ENCODE data around the gene NFATC3. TPM values are rescaled to one million over a fixed set of nuclear protein-coding genes. Genes with fewer than 3 reads are reported as not detected.

The NFATC3 gene
- total RNA-seq, 1 experiment from 2014 or later: 43.9 TPM

- peaks cover 12% of the 10 kb centered on the region for H3K4me1 ChIP-seq
- intact Hi-C loops (cut with micrococcal nuclease; ENCODE audit: unreplicated experiment): no loop called here
- peaks cover 43% of the 10 kb centered on the region for H3K36me3 Mint-ChIP-seq (ENCODE audit: insufficient read depth, unreplicated experiment)
- peaks cover 14% of the 10 kb centered on the region for H3K4me1 Mint-ChIP-seq (ENCODE audit: low read depth, unreplicated experiment)
- H3K27me3 Mint-ChIP-seq (ENCODE audit: insufficient read depth, unreplicated experiment): no peaks in the 10 kb centered on the region
- no TSS peak for BruUV-seq (replicated peaks)
- no peak for DNase-seq
- no peaks in the 10 kb centered on the region for H3K9me3 Mint-ChIP-seq (ENCODE audit: unreplicated experiment)
- H3K36me3 ChIP-seq (ENCODE audit: control insufficient read depth, insufficient read depth, low read length): no peaks in the 10 kb centered on the region
- CTCF ChIA-PET: interaction anchor here (0.8 kb wide), 1 partner anchor 862 kb away, joined by 5 read pairs; no protein-coding TSS in a partner anchor
- H3K4me3 ChIP-seq (ENCODE audit: low read depth, low read length): no peak overlapping the region
- POLR2A ChIA-PET: interaction anchor here (1.0 kb wide), 1 partner anchor 7 kb away, joined by 3 read pairs; the partner anchor contains the start of gene ESRP2
- peak overlapping the region; percentile 91 for H3K4me3 Mint-ChIP-seq (ENCODE audit: unreplicated experiment)
- H3K27me3 ChIP-seq (replicated peaks; ENCODE audit: control insufficient read depth, insufficient read depth, low read length): no peaks in the 10 kb centered on the region
- no peak for TF ChIP-seq CTCF (IDR thresholded peaks at IDR 0.05; ENCODE audit: insufficient read depth in 1 of 2, low read depth in 1 of 2, low read length in 1 of 2, severe bottlenecking in 1 of 2, unreplicated experiment in 1 of 2)
- H3K27ac Mint-ChIP-seq (ENCODE audit: unreplicated experiment): no peak overlapping the region
- no peaks in the 10 kb centered on the region; the same call in 1 of the 2 replicates for H3K9me3 ChIP-seq
Measured at GRCh38 chr16:68242926-68243858, 158.0 kb downstream of the NFATC3 start.

GRCh38 chr16:68244481-68244902 lies 159.3 kb downstream of the NFATC3 start:
- no peak for TF ChIP-seq CTCF (IDR thresholded peaks at IDR 0.05; ENCODE audit: insufficient read depth in 1 of 2, low read depth in 1 of 2, low read length in 1 of 2, severe bottlenecking in 1 of 2, unreplicated experiment in 1 of 2)
- no peaks in the 10 kb centered on the region for H3K9me3 ChIP-seq
- H3K27me3 ChIP-seq (replicated peaks; ENCODE audit: control insufficient read depth, insufficient read depth, low read length): no peaks in the 10 kb centered on the region
- H3K4me3 ChIP-seq (ENCODE audit: low read depth, low read length): peak overlapping the region; percentile 100
- peaks cover 12% of the 10 kb centered on the region for H3K4me1 ChIP-seq
- no peaks in the 10 kb centered on the region for H3K36me3 ChIP-seq (ENCODE audit: control insufficient read depth, insufficient read depth, low read length)
- Mint-ChIP-seq H3K4me1 (ENCODE audit: low read depth, unreplicated experiment) (peaks cover 14% of the 10 kb centered on the region), H3K4me3 (ENCODE audit: unreplicated experiment) (peak overlapping the region; percentile 91), H3K27ac (ENCODE audit: unreplicated experiment) (peak overlapping the region; percentile 69), H3K27me3 (ENCODE audit: insufficient read depth, unreplicated experiment) (no peaks in the 10 kb centered on the region), H3K36me3 (ENCODE audit: insufficient read depth, unreplicated experiment) (peaks cover 43% of the 10 kb centered on the region), H3K9me3 (ENCODE audit: unreplicated experiment) (no peaks in the 10 kb centered on the region)
- intact Hi-C loops (cut with micrococcal nuclease; ENCODE audit: unreplicated experiment): no loop called here
- ChIA-PET CTCF (interaction anchor here (0.6 to 1.5 kb wide), 3 partner anchors 20 to 223 kb away, joined by 3 to 7 read pairs (median 6); partner anchors contain the start of gene SLC7A6), POLR2A (interaction anchor here (0.6 to 1.3 kb wide), 6 partner anchors 8 to 134 kb away, joined by 3 to 7 read pairs (median 4); partner anchors contain the start of genes ESRP2, PRMT7, SLC7A6 and SLC7A6OS)
- no peak for DNase-seq
- BruUV-seq (replicated peaks): TSS peak; percentile 65
